Activated CD4-positive, alpha-beta T cell treated with anti-CD3 and anti-CD28 coated beads, Interleukin-2, amount 50 U/mL, for 16 hours (primary cell): ENCODE measurements around the gene ZNF616.

ENCODE experiments used
- DNase-seq: peaks from one replicate; pipeline ENCODE4 v3.0.0-alpha.2; 2020

Gene ZNF616

DNA sequence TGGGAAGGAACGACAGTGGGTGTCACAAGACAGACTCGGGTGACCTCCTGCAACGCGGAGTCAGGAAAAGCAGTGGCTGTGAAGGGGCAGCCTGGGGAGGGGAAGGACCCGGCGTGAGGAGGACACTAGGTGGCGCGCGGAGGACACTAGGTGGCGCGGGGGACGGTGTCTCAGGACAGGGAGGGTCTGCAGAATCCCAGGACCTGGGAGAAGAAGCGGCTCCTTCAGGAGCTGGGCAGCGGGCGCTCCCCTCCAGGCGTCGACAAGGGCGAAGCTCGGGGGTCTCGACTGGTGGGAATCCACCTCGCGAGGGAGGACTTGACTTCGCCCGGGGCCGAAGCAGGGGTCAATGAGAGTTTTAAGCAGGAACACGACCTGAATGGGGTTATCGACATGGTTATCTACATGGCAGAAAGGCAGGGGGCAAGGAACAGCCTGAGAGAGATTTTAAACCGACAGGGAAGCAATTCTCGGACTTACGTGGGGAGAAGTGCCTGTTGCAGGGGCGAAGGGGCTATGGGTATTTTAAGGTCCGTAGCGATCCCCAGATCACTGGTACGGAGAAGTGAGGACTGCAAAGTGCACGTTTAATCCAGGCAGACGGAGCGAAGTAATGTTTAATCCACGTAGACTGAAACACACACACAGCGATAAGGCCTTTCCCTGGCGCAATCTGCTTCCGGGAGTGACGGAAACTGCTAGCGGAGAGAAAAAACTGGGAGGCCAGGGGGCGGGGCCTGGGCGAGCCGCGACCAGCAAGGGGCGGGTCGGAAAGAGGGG lies at the start of gene ZNF616:
Gene ZNF616 (minus strand): TSS at position 687 of the 780 bp plus-strand sequence. CDS start 9,426 bp downstream, outside the sequence.
- DNase-seq: peak; percentile 94

DNA sequence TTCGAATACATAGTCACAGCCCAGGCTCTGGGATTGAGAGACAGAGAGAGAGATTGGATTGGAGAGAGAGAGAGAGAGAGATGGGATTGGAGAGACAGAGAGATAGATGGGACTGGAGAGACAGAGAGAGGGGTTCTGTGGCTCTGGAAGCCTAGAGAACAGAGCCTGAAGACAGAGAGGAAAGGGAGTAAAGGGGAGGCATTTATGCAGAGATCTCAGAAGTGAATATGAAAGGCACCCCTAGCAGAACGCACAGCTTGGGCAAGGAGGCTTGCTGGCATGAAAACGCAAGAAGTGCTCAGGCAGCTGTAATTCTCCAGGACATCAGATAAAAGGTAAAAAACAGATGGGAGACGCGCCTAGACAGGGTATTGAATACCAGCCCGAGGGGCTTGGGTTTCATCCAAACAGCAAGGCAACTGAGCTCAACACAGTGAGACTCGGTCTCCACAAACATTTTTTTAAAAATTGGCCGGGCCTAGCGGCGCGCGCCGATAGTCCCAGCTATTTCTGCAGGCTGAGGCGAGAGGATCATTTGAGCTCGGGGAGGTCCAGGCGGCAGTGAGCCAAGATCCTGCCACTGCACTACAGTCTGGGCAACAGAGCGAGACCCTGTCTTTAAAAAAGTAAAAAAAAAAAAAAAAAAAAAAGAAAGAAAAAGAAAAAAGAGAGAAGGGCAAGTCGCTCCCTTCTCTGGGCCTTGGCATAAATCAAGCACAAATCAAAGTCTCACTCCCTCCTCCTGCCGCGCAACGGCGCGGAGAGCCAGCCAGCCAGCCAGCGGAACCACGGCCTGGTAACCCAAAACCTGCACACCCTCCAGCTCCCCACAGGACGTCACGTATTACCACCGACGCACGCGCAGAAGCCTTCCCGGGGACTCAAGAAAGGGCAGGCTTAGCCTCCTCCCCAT lies 49.3 kb upstream of the ZNF616 start:
- DNase-seq: no peak

DNA sequence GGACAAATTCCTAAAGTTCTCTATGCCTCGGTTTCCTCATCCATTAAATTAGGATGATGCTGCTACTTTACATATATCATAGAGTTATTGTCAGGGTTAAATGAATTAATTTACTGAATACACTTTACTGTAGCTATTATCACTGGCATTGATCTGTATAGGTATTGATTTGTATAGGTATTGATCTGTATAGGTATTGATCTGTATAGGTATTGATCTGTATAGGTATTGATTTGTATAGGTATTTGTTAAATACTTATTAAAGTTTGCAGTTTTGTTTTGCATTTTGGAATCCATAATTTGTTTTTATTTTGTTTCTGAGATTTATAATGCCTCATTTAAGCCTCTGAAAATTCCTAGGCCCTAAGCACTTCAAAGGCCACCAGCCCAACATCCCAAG lies 47.7 kb upstream of the ZNF616 start:
- DNase-seq: no peak

DNA sequence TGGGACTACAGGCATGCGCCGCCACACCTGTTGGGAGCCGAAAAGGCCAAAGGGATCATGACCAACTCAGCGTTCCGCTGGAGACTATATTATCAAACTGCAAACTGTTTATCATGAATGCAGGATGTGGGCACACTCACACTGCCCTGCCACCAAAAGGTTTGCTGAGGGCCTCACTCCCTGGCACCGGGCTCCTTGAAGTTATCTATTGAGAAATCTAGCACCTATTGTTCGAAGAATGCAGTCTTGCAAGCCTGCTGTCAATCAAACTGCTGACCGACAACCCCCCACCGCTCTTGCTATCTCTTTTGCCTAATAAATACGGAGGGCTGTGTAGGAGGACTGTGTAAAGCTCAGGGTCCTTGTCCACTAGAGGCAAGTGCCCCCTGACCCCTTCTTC lies 36.8 kb upstream of the ZNF616 start:
- no peak for DNase-seq

DNA sequence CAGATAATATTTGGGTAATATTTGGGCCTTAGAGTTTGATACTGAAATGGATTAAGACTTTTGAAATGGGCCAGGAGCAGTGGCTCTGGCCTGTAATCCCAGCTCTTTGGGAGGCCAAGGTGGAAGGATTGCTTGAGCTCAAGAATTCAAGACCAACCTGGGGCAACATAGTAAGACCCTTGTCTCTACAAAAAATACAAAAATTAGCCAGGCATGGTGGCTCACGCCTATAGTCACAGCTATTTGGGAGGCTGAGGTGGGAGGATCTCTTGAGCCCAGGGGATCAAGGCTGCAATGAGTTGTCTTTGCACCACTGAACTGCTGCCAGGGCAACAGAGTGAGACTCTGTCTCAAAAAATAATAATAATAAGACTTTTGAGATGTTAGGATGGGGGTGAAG lies 32.6 kb upstream of the ZNF616 start:
- no peak for DNase-seq

DNA sequence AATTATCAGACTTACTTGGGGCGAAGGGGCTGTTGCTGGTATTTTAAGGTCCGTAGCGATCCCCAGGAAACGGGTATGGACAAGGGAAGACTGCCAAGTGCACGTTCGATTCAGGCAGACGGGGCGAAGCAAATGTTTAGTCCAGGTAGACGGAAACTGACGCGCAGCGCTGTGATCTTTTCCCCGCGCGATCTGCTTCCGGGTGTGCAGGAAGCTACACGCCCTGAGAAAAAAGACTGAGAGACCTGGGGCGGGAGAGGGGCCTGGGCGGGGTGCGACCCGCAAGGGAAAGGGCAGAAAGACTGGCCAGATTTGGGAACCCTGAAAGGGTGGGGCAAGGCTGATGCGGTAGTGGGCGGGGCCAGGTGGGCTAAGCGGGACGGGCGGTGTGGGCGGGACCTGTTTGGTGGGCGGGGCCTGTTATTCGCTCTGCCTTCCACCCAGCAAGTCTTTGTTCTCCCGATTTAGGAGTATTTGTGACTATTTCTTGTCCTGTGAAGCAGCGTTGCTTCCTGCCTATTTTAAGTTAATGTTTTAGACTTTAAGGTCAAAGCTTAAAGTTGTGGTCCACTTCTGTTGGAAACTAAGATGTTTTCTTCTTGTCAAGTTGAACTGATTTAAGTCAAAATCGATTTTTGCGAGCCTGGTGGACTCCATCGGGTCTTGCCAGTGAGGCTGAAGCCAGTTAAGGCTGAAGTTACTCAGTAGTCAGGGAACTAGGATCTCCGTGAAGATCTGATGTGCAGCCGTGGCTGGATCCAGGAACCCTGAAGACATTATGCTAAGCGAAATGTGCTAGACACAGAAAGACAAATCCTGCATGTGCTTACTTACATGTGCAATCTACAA lies 31.8 kb upstream of the ZNF616 start, which contains the start of gene ZNF836:
Gene ZNF836 (minus strand): TSS at position 301 of the 849 bp plus-strand sequence. CDS start 3,549 bp downstream, outside the sequence.
- DNase-seq: peak; percentile 84

DNA sequence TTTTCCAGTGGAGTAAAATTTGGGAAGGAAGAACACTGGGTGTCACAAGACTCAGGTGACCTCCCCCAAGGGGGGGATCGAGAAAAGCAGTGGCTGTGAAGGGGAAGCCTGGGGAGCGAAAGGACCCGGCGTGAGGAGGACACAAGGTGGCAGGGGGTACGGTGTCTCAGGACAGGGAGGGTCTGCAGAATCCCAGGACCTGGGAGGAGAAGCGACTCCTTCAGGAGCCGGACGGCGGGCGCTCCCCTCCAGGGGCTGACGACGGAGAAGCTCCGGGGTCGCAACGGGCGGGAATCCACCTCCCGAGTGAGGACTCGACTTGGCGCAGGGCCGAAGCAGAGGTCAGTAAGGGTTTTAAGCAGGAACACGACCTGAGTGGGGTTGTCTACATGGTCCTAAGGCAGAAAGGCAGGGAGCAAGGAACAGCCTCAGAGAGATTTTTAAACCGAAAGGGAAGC lies 31.2 kb upstream of the ZNF616 start:
- DNase-seq: no peak

DNA sequence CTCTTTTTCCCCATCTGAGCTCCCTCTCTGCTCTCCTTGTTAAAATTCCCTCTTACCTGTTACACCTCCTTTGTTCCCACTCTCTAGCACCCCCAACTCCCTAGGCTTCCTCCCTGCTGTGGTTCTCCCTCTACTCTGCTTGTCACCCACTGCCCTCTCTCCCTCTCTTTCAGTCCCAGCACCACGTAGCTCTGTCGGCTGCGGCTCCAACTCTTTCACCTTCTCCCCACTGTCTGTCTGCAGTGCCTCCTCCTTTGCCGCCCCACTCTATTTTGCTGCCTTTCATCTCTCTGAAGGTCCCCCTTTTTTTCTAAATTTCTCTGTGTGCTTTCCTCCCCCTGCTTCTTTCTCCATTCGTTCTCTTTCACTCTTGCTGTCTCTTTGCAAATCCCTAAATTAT lies 30.6 kb upstream of the ZNF616 start:
- DNase-seq: no peak

DNA sequence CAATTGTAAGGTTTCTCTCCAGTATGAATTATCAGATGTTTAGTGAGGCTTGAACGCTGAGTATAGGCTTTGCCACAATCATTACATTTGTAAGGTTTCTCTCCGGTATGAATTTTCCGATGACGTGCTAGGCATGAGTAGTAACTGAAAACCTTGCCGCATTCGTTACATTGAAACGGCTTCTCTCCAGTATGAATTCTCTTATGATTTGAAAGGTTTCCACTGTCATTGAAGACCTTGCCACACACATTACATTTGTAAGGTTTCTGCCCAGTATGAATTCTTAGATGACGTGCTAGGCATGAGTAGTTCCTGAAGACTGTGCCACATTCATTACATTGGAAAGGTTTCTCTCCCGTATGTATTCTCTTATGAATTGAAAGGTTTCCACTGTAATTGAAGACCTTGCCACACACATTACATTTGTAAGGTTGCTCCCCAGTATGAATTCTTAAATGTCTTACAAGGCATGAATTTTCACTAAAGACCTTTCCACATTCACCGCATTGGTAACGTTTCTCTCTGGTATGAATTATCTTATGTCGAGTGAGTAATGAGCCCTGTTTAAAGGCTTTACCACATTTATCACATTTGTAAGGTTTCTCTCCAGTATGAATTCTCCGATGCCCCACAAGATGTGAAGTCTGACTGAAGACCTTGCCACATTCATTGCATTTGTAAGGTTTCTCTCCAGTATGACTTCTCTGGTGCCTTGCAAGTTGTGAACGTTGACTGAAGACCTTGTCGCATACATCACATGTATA lies 16.0 kb upstream of the ZNF616 start:
- DNase-seq: no peak

DNA sequence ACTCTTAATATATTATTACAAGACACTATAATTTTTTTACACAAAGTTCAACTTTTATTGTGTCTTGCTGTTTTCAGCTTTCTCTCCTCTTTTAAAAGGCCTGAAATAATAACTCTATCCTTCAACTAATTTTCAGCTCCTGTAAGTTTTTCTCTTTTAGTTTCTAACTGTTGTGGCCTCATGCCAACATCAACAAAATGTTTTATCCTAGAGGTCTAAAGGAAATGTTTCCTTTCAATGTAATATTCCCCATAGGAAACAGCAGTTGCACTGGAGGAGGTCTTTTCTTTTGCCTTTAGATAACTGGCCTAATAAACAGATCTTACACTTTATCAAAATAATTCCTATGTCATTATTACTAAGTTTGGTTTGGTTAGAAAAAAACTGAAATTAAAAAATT lies 8.5 kb upstream of the ZNF616 start:
- no peak for DNase-seq

DNA sequence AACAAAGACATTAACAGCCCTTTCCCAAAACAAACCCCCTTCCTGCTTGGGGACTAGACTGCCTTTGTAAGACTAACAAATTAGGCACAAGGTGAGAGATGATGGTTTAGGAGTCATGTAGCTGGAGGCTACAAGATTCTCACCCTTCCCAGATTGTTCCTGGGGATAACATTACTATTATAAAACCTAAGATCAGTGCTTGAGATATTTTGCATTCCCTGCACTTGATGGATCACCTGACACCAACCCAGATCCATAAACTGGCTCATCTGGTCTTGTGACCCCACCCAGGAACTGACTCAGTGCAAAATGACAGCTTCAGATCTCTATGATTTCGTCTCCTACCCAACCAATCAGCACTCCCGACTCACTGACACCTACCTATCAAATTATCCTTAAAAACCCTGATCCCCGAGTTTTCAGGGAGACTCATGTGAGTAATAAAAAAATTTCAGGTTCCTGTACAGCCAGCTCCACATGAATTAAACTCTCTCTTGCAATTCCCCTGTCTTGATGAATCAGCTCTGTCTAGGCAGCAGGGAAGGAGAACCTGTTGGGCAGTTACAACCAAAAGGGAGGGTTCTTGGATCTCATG lies 2.4 kb upstream of the ZNF616 start:
- DNase-seq: no peak

DNA sequence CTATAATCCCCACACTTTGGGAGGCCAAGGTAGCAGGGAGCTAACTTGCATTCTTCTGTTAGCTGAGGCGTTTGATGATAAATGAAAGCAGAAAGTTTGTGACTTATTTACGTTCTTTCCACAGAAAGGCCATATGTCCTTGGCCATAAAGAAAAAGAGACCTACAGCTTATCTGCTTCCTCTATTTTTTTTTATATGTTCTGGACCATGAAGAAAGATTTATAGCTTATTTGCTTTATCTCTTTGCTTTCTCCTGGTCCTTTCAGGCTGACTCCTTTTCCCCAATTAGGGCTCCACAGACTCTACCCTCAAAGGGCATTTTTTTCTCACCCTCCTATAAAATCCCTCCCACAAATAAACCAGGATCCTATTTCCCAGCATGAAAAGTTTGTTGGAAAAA lies 1.5 kb upstream of the ZNF616 start:
- DNase-seq: no peak

DNA sequence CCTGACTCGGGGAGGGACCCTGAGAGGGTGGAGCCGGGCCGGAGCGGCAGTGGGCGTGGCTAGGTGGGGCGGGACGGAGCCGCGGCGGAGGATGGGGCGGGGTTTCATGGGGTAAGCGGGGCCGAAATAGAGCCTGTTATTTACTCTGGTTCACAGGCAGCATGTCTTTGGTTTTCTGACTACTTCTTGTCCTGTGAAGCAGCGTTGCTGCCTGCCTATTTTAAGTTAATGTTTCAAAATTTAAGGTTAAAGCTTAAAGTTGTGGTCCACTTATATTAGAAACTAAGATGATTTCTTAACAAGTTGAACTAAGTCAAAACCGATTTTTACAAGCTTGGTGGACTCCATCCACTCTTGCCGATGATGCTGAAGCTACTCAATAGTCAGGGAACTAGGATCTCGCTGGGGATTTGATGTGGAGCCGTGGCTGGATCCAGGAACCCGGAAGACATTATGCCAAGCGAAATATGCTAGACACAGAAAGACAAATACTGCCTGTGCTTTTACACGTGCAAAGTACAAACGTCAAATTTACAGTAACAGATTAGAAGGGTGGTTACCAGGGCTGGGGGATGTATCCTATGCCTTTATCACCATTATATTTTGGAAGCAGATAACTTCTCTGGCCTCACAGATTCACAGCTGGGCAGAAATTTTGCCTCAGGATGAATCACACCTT lies 433 bp upstream of the ZNF616 start:
- no peak for DNase-seq

DNA sequence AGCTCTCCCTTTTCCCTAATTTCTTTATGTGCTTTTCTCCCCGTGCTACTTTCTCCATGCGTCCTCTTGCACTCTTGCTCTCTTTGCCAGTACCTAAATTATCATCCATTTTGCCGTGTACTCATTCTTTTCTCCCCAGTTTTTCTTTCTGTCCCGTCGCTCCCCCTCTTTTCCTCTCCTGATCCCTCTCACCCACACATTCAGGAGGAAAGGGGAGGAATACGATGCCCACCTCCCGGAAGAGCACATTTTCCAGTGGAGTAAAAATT lies 821 bp downstream of the ZNF616 start:
- no peak for DNase-seq

DNA sequence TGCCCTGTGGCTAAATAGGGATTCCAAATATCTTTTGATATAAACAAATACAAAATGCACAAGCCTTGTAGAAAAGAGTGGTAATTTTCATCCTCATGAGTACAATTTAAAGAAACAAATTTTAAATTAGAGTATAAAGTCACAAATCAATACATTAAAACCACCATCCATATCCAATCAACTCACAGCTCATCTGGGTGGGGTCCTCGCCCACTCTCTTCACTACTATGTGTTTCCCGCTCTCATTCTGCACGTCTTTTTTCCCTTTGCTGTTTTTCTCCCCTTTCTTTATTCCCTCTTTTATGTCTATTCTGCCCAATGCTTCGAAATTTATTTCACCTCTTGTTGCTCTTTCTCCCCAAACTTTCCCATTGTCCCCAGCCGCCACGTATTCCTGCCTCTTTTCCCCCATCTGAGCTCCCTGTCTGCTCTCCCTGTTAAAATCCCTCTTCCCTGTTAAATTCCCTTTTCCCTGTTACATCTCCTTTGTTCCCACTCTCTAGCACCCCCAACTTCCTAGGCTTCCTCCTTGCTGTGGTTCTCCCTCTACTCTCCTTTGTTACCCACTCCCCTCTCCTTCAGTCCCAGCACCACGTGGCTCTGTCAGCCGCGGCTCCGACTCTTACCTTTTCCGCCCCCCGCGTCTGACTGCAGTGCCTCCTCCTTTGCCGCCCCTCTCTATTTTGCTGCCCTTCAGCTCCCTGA lies 1.3 kb downstream of the ZNF616 start:
- peak; percentile 8 for DNase-seq

DNA sequence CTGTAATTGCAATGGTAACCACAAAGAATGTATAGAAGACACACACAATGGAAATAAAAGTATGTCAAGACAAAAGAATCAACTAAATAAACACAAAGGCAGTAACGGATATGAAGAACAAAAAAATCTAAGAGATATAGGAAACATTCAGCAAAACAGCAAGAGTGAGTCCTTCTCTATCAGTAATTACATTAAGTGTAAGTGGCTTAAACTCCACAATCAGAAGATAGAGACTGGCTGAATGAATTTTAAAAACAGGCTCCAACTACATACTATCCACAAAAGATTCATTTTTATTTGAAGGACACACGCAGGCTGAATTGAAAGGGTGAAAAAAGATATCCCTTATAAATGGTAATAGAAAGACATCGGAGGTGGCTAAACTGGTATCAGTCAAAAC lies 19.5 kb downstream of the ZNF616 start:
- DNase-seq: no peak

DNA sequence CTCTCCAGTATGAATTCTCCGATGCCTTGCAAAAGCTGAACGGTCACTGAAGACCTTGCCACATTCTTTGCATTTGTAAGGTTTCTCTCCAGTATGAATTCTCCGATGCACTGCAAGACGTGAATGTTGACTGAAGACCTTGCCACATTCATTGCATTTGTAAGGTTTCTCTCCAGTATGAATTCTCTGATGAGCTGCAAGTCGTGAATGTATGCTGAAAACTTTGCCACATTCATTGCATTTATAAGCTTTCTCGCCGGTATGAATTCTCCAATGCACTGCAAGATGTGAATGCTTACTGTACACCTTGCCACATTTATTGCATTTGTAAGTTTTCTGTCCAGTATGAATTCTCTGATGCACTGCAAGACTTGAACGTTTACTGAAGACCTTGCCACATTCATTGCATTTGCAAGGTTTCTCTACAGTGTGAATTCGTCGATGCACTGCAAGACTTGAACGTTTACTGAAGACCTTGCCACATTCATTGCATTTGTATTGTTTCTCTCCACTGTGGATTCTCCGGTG lies 24.1 kb downstream of the ZNF616 start:
- no peak for DNase-seq

DNA sequence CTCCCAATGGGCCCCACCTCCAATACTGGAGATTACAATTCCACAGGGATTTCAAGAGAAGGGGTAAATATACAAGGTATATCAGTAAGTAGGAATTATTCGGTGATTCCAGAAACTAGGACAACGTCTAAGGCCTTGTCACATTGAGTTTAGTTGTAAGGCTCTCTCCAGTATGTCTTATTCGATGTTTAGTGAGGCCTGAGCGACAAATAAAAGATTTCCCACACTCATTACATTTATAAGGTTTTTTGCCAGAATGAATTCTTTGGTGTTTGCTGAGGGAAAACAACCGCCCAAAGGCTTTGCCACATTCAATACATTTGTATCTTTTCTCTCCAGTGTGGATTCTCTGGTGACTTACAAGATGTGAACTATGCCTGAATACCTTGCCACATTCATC lies 25.0 kb downstream of the ZNF616 start:
- DNase-seq: no peak

DNA sequence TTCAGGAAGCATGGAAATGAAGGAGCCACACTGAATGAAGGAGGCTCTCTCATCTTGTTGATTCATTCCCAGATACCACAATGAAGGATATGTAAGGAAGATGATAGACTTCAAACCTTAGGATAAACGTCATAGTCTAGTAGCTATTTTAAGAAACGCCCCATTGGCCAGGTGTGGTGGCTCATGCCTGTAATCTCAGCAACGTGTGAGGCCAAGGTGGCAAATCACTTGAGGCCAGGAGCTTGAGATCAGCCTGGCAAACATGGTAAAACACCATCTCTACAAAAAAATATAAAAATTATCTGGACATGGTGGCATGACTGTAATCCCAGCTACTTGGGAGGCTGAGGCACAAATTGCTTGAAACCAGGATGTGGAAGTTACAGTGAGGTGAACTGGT lies 27.1 kb downstream of the ZNF616 start:
- DNase-seq: no peak

DNA sequence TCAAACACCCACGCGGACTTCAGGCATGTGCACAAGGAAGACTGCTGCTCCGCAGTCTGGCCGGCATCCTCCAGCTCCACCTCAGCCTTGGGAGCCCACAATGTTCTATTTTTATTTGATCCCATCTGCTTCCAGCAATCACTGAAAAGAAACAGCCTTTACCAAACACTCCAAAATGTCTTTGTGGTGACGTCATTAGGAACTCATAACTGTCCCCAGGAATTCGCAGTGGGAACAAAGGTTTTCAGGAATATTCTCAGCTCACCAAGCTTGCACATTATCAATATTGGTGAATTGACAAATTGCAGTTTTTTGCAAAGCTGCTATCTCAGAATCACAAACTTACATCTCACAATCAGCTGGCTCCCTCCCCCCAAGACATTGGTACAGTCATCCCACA lies 29.0 kb downstream of the ZNF616 start:
- no peak for DNase-seq
